Glomerular visceral epithelial cell (primary cell): ENCODE data around the gene SLC11A2.
A peak's percentile ranks its signal among the peaks of the same experiment; 100 is the strongest.
"Not testable (repeated sequence)": the region's sequence is repeated elsewhere in the genome, so short reads cannot be mapped to it uniquely, and the experiment has no call there.

Experiments
- DNase-seq: peaks from one replicate; pipeline ENCODE4 v3.0.0-alpha.2; 2016; ENCODE audit errors: extremely low spot score

Gene SLC11A2

GRCh38 chr12:50990147-50990727 lies 35.9 kb downstream of the SLC11A2 start:
- DNase-seq: no peak

GRCh38 chr12:50988871-50989270 lies 37.3 kb downstream of the SLC11A2 start:
- DNase-seq: no peak

- DNase-seq: no peak
These were observed 38.1 kb downstream of the SLC11A2 start for GRCh38 chr12:50988051-50988450.

- DNase-seq: peak; percentile 27
These were observed 39.0 kb downstream of the SLC11A2 start for GRCh38 chr12:50986966-50987737.

GRCh38 chr12:50985322-50985721 lies 40.9 kb downstream of the SLC11A2 start:
- DNase-seq: no peak

GRCh38 chr12:50984586-50985298 lies 41.4 kb downstream of the SLC11A2 start:
- DNase-seq: no peak

- DNase-seq: no peak
These were observed 44.6 kb downstream of the SLC11A2 start for GRCh38 chr12:50981319-50982239.

- DNase-seq: no peak
These were observed 45.6 kb downstream of the SLC11A2 start for GRCh38 chr12:50980545-50980944.

GRCh38 chr12:50979369-50980052 lies 46.7 kb downstream of the SLC11A2 start:
- DNase-seq: no peak

- no peak for DNase-seq
These were observed 54.2 kb downstream of the SLC11A2 start for GRCh38 chr12:50971946-50972345.

- no peak for DNase-seq
These were observed 61.8 kb downstream of the SLC11A2 start for GRCh38 chr12:50964432-50964831.

- no peak for DNase-seq
These were observed 64.5 kb downstream of the SLC11A2 start for GRCh38 chr12:50961708-50962107.

- no peak for DNase-seq
These were observed 66.1 kb downstream of the SLC11A2 start for GRCh38 chr12:50960130-50960529.

GRCh38 chr12:50955697-50956096 lies 70.5 kb downstream of the SLC11A2 start:
- DNase-seq: no peak

GRCh38 chr12:50955288-50955687 lies 70.9 kb downstream of the SLC11A2 start:
- no peak for DNase-seq

- not testable (repeated sequence) for DNase-seq
These were observed 71.4 kb downstream of the SLC11A2 start for GRCh38 chr12:50954789-50955188.

GRCh38 chr12:50953047-50953446 lies 73.1 kb downstream of the SLC11A2 start:
- no peak for DNase-seq

- DNase-seq: no peak
These were observed 73.7 kb downstream of the SLC11A2 start, which contains the start of gene HIGD1C for GRCh38 chr12:50952510-50952909. Gene HIGD1C (plus strand): TSS chr12:50952544. CDS start chr12:50953999, 1,455 bp downstream.

- DNase-seq: no peak
These were observed 75.1 kb downstream of the SLC11A2 start for GRCh38 chr12:50951112-50951511.

GRCh38 chr12:50949801-50950302 lies 76.3 kb downstream of the SLC11A2 start:
- DNase-seq: no peak

- no peak for DNase-seq
These were observed 77.4 kb downstream of the SLC11A2 start for GRCh38 chr12:50948798-50949197.
